ENCODE data around the gene HSD17B3. TPM values are rescaled to one million over a fixed set of nuclear protein-coding genes. Genes with fewer than 3 reads are reported as not detected.
A peak's percentile ranks its signal among the peaks of the same experiment; 100 is the strongest.

The HSD17B3 gene
- total and polyA plus RNA-seq, 4 donors, result 0.37 to 4.4 (median 0.41) TPM; not detected in 1

DNA sequence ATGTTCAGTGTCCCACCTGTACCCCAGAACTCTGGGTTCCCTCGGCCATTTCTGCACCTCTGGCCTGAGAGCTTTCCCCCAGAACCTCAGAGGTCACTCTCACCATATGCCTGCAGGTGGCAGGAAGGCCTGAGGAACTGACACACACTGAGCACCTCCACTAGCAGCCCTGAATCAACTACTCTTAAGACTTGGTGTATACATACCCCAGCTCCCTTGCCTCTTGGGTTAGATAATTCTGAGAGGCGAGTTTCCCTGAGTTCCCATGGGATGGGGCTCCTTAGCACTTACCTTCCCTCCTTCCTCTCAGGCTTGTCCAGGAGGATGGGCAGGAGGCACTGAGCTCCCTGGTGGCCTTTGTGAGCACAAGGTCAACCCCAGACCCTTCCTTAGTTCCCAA lies 86.1 kb downstream of the HSD17B3 start:
- Histone ChIP-seq H3K9me3 (ENCODE audit: control insufficient read depth in 4 of 4, insufficient read depth in 3 of 4, low read length in 3 of 4) (peaks cover 0 to 2% (median 0%) of the 10 kb centered on the region in 4 donors), H3K9ac (ENCODE audit: insufficient read depth in 1 of 2, low read length in 2 of 2) (no peak overlapping the region), H3K36me3 (ENCODE audit: control insufficient read depth in 4 of 4, insufficient read depth in 4 of 4, low read length in 4 of 4) (no peaks in the 10 kb centered on the region), H3K27ac (ENCODE audit: low read depth in 1 of 2, low read length in 1 of 2) (no peak overlapping the region), H3K27me3 (ENCODE audit: control insufficient read depth in 3 of 3, insufficient read depth in 3 of 3, low read length in 2 of 3) (no peaks in the 10 kb centered on the region), H3K4me1 (ENCODE audit: control insufficient read depth in 5 of 5, insufficient read depth in 5 of 5, low read length in 5 of 5) (peaks cover 0 to 36% (median 12%) of the 10 kb centered on the region in 5 donors), H3K4me3 (no peak overlapping the region)
- DNase-seq (no peak), ATAC-seq (ENCODE audit: insufficient read depth, low FRiP score) (no peak)
- TF ChIP-seq, protein P1, sequence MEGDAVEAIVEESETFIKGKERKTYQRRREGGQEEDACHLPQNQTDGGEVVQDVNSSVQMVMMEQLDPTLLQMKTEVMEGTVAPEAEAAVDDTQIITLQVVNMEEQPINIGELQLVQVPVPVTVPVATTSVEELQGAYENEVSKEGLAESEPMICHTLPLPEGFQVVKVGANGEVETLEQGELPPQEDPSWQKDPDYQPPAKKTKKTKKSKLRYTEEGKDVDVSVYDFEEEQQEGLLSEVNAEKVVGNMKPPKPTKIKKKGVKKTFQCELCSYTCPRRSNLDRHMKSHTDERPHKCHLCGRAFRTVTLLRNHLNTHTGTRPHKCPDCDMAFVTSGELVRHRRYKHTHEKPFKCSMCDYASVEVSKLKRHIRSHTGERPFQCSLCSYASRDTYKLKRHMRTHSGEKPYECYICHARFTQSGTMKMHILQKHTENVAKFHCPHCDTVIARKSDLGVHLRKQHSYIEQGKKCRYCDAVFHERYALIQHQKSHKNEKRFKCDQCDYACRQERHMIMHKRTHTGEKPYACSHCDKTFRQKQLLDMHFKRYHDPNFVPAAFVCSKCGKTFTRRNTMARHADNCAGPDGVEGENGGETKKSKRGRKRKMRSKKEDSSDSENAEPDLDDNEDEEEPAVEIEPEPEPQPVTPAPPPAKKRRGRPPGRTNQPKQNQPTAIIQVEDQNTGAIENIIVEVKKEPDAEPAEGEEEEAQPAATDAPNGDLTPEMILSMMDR (IDR thresholded peaks at IDR 0.05; ENCODE audit: control extremely low read depth, extremely low read depth), result no peak
- 79 to 86% methylated on average over 2 of the region's 2 CpGs for WGBS, 2 donors

DNA sequence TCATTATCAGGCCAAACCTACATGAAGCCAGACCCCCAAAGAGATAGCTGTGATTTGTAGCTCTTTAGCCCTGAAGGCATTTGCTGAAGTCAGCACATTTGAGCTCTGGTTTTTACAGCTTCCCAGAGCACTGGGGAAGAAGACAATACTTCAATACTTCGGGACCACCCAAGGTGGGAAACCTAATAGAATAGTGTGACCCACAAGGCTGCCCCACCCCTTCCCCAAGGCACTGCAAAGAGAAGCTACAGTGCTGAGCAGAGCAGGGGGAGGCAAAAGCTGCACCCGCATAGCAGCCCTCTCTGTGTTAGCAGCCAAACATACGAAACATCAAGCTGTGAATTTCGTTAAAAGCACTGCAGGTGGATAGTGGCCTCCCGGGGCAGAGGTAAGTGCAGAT lies 87.3 kb downstream of the HSD17B3 start:
- WGBS, 2 donors, result 53 to 68% methylated on average over 5 of the region's 5 CpGs
- H3K27me3 ChIP-seq (ENCODE audit: control insufficient read depth in 3 of 3, insufficient read depth in 3 of 3, low read length in 2 of 3), result no peaks in the 10 kb centered on the region
- H3K9me3 ChIP-seq (ENCODE audit: control insufficient read depth in 4 of 4, insufficient read depth in 3 of 4, low read length in 3 of 4), result peaks cover 0 to 2% (median 0%) of the 10 kb centered on the region in 4 donors
- ATAC-seq (ENCODE audit: insufficient read depth, low FRiP score) (no peak), DNase-seq (peak in 2 of 3 donors; percentile 27)
- no peak overlapping the region for H3K4me3 ChIP-seq
- H3K9ac ChIP-seq (ENCODE audit: insufficient read depth in 1 of 2, low read length in 2 of 2), result no peak overlapping the region
- no peak overlapping the region for H3K27ac ChIP-seq (ENCODE audit: low read depth in 1 of 2, low read length in 1 of 2)
- no peaks in the 10 kb centered on the region for H3K36me3 ChIP-seq (ENCODE audit: control insufficient read depth in 4 of 4, insufficient read depth in 4 of 4, low read length in 4 of 4)
- TF ChIP-seq, protein P1 (IDR thresholded peaks at IDR 0.05; ENCODE audit: control extremely low read depth, extremely low read depth), result no peak
- peaks cover 0 to 36% (median 12%) of the 10 kb centered on the region in 5 donors for H3K4me1 ChIP-seq (ENCODE audit: control insufficient read depth in 5 of 5, insufficient read depth in 5 of 5, low read length in 5 of 5)

DNA sequence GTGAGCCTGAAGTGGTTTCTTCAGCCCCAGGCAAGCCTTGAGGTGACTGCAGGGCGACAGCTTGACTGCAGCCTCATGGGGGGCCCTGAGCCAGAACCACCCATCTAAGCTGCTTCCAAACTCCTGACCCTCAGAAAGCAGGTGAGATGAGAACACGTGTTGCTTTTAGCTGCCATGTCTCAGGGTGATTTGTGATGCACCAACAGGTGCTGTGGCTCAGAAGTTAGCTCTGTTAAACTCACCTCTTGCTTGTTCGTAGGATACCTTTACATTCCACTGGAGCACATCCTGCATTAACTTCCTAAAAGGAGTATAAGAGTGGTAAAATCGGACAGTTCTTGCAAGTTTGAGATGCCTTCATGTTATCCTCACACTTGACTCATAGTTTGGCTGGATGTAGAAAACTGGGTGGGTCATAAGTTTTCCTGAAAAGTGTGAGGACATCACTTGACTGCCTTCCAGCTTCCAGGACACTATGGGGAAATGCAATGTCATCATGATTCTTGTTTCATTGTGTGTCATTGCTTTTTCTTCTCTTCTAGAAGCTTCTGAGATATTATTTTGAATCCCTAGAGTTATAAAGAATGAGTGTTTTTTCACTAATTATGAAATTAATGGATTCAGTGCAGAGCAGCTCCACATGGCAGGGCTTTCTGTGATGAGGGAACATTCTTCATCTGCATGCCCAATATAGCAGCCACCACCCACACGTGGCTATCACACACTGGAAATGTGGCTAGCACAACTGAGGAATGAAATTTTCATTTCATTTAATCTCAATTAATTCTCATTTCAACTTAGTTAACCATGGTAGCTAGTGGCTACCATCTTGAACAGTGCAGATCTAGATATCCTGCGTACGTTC lies 92.3 kb downstream of the HSD17B3 start:
- Histone ChIP-seq H3K4me1 (ENCODE audit: control insufficient read depth in 5 of 5, insufficient read depth in 5 of 5, low read length in 5 of 5) (peaks cover 0 to 2% (median 0%) of the 10 kb centered on the region in 5 donors), H3K9ac (ENCODE audit: insufficient read depth in 1 of 2, low read length in 2 of 2) (no peak overlapping the region), H3K9me3 (ENCODE audit: control insufficient read depth in 4 of 4, insufficient read depth in 3 of 4, low read length in 3 of 4) (peaks cover 0 to 4% (median under 1%) of the 10 kb centered on the region in 4 donors), H3K27me3 (ENCODE audit: control insufficient read depth in 3 of 3, insufficient read depth in 3 of 3, low read length in 2 of 3) (no peaks in the 10 kb centered on the region), H3K4me3 (no peak overlapping the region), H3K27ac (ENCODE audit: low read depth in 1 of 2, low read length in 1 of 2) (no peak overlapping the region), H3K36me3 (ENCODE audit: control insufficient read depth in 4 of 4, insufficient read depth in 4 of 4, low read length in 4 of 4) (no peaks in the 10 kb centered on the region)
- TF ChIP-seq, protein P1 (IDR thresholded peaks at IDR 0.05; ENCODE audit: control extremely low read depth, extremely low read depth), result no peak
- 85 to 95% methylated on average over 7 of the region's 7 CpGs for WGBS, 2 donors
- no peak for DNase-seq
- ATAC-seq (ENCODE audit: insufficient read depth, low FRiP score), result no peak
